Activated T-helper 2 cell treated with anti-CD3 and anti-CD28 coated beads, Interferon-gamma antibody, Interleukin-2, Interleukin-4, amounts not matched to agents 10 μg/mL and 5 μg/mL and 100 μg/mL, durations not matched to agents 14 hours and 24 hours and 36 hours (primary cell): ENCODE data around the gene USP48. TPM values are rescaled to one million over a fixed set of nuclear protein-coding genes. Genes with fewer than 3 reads are reported as not detected.
A peak's percentile ranks its signal among the peaks of the same experiment; 100 is the strongest.
"Not testable (repeated sequence)": the region's sequence is repeated elsewhere in the genome, so short reads cannot be mapped to it uniquely, and the experiment has no call there.

Experiments used
- DNase-seq: peaks from one replicate; pipeline ENCODE4 v3.0.0; 2021; ENCODE audit warnings: low spot score
- H3K27ac Mint-ChIP-seq: one replicate; pipeline ENCODE4 v1.8.0; 2021; ENCODE audit warnings: mixed read lengths
- H3K27me3 Mint-ChIP-seq: one replicate; pipeline ENCODE4 v1.8.0; 2021; ENCODE audit warnings: low read depth, mixed read lengths
- H3K36me3 Mint-ChIP-seq: one replicate; pipeline ENCODE4 v1.8.0; 2021; ENCODE audit warnings: low read depth, mixed read lengths
- H3K4me1 Mint-ChIP-seq: one replicate; pipeline ENCODE4 v1.8.0; 2021; ENCODE audit warnings: low read depth, mixed read lengths
- H3K4me3 Mint-ChIP-seq: one replicate; pipeline ENCODE4 v1.8.0; 2021; ENCODE audit warnings: low read depth, mild to moderate bottlenecking, moderate library complexity, mixed read lengths
- H3K9me3 Mint-ChIP-seq: one replicate; pipeline ENCODE4 v1.8.0; 2021; ENCODE audit warnings: mixed read lengths
- intact Hi-C: fragments of 100-400 bp; cut with micrococcal nuclease; formaldehyde crosslinking; loops from one replicate; pipeline ENCODE4 v1.15.1; 2023
- total RNA-seq: library from RNA; stranded (reverse); gene quantifications from 2 replicates; pipeline ENCODE4 v1.2.3, GENCODE V29; 2022

Gene USP48, protein sequence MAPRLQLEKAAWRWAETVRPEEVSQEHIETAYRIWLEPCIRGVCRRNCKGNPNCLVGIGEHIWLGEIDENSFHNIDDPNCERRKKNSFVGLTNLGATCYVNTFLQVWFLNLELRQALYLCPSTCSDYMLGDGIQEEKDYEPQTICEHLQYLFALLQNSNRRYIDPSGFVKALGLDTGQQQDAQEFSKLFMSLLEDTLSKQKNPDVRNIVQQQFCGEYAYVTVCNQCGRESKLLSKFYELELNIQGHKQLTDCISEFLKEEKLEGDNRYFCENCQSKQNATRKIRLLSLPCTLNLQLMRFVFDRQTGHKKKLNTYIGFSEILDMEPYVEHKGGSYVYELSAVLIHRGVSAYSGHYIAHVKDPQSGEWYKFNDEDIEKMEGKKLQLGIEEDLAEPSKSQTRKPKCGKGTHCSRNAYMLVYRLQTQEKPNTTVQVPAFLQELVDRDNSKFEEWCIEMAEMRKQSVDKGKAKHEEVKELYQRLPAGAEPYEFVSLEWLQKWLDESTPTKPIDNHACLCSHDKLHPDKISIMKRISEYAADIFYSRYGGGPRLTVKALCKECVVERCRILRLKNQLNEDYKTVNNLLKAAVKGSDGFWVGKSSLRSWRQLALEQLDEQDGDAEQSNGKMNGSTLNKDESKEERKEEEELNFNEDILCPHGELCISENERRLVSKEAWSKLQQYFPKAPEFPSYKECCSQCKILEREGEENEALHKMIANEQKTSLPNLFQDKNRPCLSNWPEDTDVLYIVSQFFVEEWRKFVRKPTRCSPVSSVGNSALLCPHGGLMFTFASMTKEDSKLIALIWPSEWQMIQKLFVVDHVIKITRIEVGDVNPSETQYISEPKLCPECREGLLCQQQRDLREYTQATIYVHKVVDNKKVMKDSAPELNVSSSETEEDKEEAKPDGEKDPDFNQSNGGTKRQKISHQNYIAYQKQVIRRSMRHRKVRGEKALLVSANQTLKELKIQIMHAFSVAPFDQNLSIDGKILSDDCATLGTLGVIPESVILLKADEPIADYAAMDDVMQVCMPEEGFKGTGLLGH
- total RNA-seq = 101 TPM in 2 replicates

DNA sequence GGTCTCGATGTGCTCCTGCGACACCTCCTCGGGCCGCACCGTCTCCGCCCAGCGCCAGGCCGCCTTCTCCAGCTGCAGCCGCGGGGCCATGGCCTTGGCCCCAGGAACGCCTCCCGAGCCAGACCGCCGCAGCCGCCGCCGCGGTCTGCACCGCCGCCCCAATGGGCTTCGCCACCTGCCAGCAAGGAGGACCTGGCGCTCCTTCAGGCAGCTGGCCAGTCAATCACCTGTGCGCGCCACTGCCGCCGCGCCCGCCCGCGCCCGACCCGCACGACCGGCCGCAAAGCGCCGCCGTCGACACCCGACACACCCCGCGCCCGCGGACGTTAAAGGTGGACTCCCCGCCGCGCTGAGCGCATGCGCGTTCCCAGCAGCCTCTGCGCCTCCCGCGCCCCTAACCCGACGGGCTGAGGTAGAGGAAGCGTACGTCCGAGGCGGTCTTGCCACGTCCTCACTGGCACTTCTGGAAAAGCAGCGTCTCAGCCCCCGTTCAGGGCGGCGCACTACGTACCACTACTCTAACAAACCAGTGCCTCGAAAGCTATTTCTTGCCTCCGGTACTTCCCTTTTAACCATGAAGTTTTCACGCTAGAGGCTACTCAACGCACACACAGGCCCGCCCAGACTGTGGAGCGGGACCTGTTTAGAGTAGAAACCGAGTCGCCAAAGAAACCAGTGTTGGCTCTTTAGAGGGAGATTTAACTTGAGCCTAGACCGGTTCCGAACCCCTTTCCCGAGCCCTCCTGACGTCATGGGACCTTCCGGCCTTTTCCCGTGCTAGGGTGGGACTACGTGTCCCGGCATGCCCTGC is at the start of gene USP48:
USP48 (minus strand) TSS at position 282 of the 811 bp plus-strand sequence; CDS start at position 90, 192 bp downstream.
- H3K27me3 Mint-ChIP-seq = peaks cover 4% of the 10 kb centered on the region
- H3K36me3 Mint-ChIP-seq = peaks cover 21% of the 10 kb centered on the region
- peaks cover 19% of the 10 kb centered on the region for H3K4me1 Mint-ChIP-seq
- intact Hi-C loops = loop anchor here (1.0 to 5.0 kb wide), 6 partner anchors 15 to 491 kb away; partner anchors contain the start of genes CDC42 and ECE1
- peak; percentile 98 for DNase-seq
- peak within 1 kb of the TSS; percentile 96 for H3K4me3 Mint-ChIP-seq
- H3K9me3 Mint-ChIP-seq = no peaks in the 10 kb centered on the region
- H3K27ac Mint-ChIP-seq = peak within 1 kb of the TSS; percentile 100

DNA sequence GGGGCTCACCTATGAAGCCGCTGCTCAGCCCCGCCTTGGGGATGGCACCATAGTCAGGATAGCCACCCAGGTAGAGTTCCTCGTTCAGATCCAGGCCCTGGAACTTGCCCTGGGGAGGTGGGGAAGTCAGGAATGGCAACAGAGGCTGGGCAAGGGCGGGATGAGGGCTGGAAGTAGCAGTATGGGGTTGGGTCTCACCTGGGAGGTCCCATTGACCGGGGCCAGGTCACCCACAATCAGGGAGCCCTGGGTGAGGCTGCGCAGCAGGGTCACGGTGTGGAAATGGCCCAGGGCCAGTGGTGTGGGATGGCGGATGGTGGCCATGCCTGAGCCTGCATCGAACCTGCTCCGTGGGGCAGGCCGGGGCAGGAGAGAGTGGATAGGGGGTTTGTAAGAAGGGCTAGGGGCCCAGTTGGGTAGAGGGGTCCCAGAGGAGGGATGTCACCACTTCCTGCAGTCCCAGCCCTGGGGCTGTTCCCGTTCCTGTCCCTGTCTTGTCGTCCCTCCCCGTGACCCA is 48.6 kb upstream of the USP48 start:
- H3K4me1 Mint-ChIP-seq = no peaks in the 10 kb centered on the region
- no peak overlapping the region for H3K27ac Mint-ChIP-seq
- no peak for DNase-seq
- H3K27me3 Mint-ChIP-seq = no peaks in the 10 kb centered on the region
- H3K4me3 Mint-ChIP-seq = no peak overlapping the region
- intact Hi-C loops = no loop called here
- H3K36me3 Mint-ChIP-seq = peaks cover 10% of the 10 kb centered on the region
- peaks cover 12% of the 10 kb centered on the region for H3K9me3 Mint-ChIP-seq

DNA sequence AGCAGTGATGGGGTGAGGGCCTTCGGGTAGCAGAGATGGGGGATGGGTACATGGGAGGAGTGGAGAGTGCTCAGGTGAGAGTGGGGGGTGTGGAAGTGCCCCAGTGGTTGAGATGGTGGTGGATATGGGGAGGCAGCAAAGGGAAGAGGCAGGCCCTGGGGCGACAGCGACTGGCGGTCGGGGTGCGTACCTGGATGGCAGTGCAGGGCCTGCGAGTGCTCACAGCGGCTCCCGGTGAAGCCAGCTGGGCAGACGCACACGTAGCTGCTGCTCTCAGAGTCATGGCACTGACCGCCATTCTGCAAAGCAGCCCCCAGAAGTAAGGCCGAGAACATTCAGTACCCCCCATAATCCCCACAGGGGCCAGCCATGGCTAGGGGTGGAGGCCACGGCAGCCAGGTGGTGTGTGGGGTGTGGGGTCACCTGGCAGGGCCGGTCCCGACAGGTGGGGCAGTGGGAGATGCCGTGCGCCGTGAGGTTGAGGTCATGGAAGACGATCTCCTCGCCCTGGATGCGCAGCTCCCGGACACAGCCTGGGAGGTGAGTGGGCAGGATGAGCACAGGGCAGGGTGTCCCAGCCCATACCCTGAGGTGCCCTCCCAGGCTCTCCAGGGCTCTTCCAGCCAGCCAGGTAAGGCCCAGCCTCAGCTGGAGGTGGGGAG is 48.0 kb upstream of the USP48 start:
- Mint-ChIP-seq H3K27ac (no peak overlapping the region), H3K4me1 (no peaks in the 10 kb centered on the region), H3K27me3 (no peaks in the 10 kb centered on the region), H3K9me3 (peaks cover 12% of the 10 kb centered on the region), H3K36me3 (peaks cover 10% of the 10 kb centered on the region), H3K4me3 (no peak overlapping the region)
- no peak for DNase-seq
- intact Hi-C loops = no loop called here

DNA sequence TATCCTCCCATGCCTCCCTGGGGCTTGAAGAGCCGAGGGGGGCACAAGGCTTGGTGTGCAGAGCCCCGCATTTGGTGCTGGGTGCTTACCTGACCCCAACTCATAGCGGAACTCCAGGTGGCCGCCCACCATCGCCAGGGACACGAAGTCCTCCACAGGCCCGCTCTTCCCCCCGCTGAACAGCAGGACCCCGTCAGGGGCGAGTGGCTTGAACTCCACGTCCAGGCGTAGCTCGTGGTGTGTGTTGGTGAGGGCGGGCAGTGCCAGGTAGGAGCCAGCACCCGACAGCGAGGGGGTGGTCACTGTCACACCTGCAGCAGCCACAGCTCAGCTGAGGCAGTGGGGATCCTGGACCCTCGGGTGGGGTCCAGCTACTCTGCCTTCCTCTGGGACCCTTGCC is 46.3 kb upstream of the USP48 start:
- Mint-ChIP-seq H3K9me3 (peaks cover 5% of the 10 kb centered on the region), H3K4me3 (no peak overlapping the region), H3K4me1 (no peaks in the 10 kb centered on the region), H3K27ac (no peak overlapping the region), H3K27me3 (no peaks in the 10 kb centered on the region), H3K36me3 (peaks cover 5% of the 10 kb centered on the region)
- DNase-seq = no peak
- intact Hi-C loops = no loop called here

DNA sequence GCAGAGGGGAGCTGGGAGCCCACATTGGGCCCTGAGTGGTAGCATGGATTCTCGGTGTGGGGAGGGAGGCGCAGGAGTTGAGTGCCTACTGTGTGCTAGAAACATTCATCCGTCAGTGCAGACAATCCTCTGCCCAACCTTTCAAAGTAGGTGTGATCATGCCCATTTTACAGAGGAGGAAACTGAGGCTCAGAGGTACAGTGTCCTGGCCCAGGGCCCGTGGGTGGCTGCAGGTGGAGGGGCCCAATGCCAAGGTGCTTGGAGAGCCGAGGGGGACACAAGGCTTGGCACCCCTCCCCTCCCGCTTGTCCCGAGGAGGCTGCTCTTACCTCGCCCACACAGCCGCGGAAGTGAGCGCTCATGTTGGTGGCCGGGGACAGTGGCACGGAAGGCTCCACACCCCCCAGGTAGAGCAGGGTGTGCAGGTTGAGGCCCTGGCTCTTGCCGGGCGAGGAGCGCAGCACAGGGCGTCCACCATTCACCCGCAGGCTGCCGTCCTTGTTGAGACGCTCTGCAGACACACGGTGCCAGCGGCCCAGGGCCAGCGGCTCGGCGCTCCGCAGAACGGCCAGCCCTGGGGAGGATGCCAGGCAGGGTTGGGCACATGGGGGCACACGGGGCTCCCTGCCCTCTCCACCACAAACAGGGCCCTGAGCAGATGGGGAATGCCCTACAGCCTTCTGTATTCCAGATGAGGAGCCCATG is 45.7 kb upstream of the USP48 start:
- no peak for DNase-seq
- Mint-ChIP-seq H3K27me3 (no peaks in the 10 kb centered on the region), H3K4me1 (no peaks in the 10 kb centered on the region), H3K9me3 (no peaks in the 10 kb centered on the region), H3K36me3 (no peaks in the 10 kb centered on the region), H3K4me3 (no peak overlapping the region), H3K27ac (no peak overlapping the region)
- intact Hi-C loops = no loop called here

DNA sequence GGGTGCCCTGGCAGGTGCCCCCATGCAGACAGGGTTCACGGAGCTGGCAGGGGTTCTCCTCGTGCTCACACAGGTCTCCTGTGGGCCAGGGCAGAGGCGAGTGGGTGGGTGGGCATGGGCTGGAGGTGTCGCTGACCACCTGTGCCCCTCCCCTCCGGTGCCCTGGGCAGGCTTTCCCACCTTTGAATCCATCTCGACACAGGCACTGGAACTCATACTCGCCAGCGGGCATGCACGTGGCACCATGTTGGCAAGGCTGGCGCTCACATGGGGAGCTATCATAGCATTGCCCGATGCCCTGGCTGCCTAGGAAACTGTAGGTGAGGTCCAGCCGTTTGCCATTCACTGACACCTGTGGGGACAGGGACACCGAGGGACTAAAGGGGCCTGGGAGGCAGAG is 45.1 kb upstream of the USP48 start:
- Mint-ChIP-seq H3K36me3 (no peaks in the 10 kb centered on the region), H3K27me3 (no peaks in the 10 kb centered on the region), H3K9me3 (no peaks in the 10 kb centered on the region), H3K4me1 (no peaks in the 10 kb centered on the region), H3K27ac (no peak overlapping the region), H3K4me3 (no peak overlapping the region)
- intact Hi-C loops = no loop called here
- DNase-seq = no peak

DNA sequence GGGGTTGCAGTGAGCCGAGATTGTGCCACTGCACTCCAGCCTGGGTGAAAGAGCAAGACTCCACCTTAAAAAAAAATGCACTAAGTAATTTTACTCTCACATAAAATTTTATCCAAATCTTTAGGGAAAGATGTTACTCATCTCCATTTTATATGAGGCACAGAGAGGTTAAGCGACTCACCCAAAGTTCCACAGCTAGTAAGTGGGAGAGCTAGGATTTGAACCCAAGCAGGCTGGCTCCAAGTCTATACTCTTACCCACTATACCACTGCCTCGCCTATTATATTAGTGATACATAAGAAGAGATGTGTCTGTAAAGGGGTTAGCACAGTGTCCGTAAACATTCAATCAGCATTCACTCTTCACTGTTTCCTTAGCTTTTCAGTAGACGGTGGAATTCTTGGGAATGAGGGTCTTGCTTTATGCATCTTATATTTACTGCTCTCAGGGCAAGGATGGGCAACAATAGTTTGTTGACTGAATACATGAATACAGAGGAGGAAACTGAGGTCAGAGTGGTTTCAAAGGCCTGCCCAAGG is 44.3 kb upstream of the USP48 start:
- H3K36me3 Mint-ChIP-seq = no peaks in the 10 kb centered on the region
- H3K27ac Mint-ChIP-seq = no peak overlapping the region
- H3K4me3 Mint-ChIP-seq = no peak overlapping the region
- no peaks in the 10 kb centered on the region for H3K9me3 Mint-ChIP-seq
- intact Hi-C loops = no loop called here
- DNase-seq = no peak
- no peaks in the 10 kb centered on the region for H3K4me1 Mint-ChIP-seq
- H3K27me3 Mint-ChIP-seq = no peaks in the 10 kb centered on the region

DNA sequence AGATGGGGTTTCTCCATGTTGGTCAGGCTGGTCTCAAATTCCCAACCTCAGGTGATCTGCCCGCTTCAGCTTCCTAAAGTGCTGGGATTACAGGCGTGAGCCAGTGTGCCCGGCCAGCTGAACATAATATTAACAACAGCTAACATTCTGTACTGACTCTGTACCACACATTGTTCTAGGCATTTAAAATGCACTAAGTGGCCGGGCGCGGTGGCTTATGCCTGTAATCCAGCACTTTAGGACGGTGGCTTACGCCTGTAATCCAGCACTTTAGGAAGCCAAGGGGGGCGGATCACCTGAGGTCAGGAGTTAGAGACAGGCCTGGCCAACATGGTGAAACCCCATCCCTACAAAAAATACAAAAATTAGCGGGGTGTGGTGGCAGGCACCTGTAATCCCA is 43.7 kb upstream of the USP48 start:
- H3K9me3 Mint-ChIP-seq, H3K27ac Mint-ChIP-seq, H3K36me3 Mint-ChIP-seq, H3K4me1 Mint-ChIP-seq, H3K27me3 Mint-ChIP-seq, H3K4me3 Mint-ChIP-seq, intact Hi-C loops, DNase-seq: not testable (repeated sequence)

DNA sequence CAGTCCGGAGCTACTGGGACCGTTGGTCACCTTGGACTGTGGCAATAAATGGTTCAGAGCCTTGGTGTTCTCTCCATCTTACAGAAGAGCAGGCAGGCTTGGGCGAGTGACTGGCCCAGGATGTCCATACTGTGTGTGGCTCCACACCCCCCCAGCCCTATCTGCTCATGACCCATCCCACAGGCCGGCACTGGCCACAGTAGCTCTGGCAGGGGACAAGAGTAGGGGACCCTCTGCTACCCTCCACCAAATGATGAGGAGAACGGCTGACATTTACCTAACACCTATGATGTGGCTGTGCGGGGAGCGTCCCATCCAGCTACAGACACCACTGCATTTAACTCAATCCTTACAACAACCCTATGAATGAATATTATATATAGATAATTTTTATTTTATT is 42.4 kb upstream of the USP48 start:
- Mint-ChIP-seq H3K4me1 (no peaks in the 10 kb centered on the region), H3K27ac (no peak overlapping the region)

DNA sequence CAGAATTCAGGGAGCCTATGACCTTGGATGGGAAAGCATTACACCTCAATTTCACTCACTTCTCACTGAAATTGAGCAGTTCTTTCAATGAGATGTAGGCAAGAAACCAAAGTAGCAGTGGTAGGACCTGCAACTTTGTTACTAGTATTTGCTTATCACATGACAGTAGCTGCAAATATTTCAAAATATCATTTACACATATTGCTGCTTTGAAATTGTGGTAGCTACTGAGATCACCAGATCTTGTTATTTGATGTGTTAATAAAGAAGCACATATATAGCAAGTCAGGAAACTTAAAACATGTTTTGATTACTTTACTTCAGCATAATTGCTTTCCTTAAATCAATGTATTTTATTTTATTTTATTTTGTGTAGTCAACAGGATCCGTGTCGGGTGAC is 42.0 kb upstream of the USP48 start:
- Mint-ChIP-seq H3K4me3 (no peak overlapping the region), H3K9me3 (no peaks in the 10 kb centered on the region), H3K4me1 (no peaks in the 10 kb centered on the region), H3K27ac (no peak overlapping the region), H3K27me3 (no peaks in the 10 kb centered on the region), H3K36me3 (no peaks in the 10 kb centered on the region)
- DNase-seq = no peak
- intact Hi-C loops = no loop called here

More for the DNA sequence above, 42.4 kb upstream of the USP48 start:
- no peaks in the 10 kb centered on the region for H3K27me3 Mint-ChIP-seq
- intact Hi-C loops = no loop called here
- no peak overlapping the region for H3K4me3 Mint-ChIP-seq
- DNase-seq = no peak
- no peaks in the 10 kb centered on the region for H3K36me3 Mint-ChIP-seq
- no peaks in the 10 kb centered on the region for H3K9me3 Mint-ChIP-seq

DNA sequence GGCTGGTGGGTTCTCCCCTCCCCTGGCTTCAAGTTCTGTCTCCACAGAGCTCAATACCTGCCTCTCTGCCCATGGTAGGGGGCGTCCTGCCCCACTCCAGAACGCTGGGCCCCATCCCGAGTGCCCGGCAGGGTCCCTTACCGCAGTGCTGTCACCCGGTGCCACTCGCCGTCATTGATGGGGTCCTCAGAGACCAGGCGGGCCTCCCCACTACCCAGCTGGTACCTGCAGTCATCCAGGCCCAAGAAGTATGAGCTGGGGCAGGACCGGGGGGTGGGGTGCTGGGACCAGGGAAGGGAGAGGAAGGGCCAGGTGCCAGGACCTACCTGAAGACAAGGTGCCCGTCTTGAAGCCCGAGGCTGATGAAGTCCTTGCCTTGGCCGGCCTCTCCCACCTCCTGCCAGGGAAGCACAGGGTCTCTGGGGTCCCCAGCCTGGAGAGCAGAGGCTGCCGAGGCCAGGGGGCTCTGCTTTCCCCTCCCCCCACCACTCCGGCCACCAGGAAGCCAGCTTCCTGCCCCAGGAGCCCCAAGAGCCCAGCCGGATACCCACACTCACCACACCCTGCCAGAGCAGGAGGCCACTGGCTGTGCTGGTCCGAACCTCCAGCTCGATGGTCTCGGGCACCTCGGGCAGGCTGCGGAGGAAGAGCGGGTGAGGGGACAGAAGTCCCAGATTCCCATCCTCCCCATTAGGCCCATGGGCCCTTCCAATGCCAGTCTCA is 41.2 kb upstream of the USP48 start:
- DNase-seq = no peak
- Mint-ChIP-seq H3K27ac (no peak overlapping the region), H3K9me3 (no peaks in the 10 kb centered on the region), H3K4me1 (no peaks in the 10 kb centered on the region), H3K4me3 (no peak overlapping the region), H3K27me3 (no peaks in the 10 kb centered on the region), H3K36me3 (no peaks in the 10 kb centered on the region)
- intact Hi-C loops = no loop called here
